ENCODE data around the gene CTNNA2.

CTNNA2 gene

GRCh38 chr2:80303006-80303908 lies 790.4 kb downstream of the CTNNA2 start:
- DNase-seq = no peak

DNA sequence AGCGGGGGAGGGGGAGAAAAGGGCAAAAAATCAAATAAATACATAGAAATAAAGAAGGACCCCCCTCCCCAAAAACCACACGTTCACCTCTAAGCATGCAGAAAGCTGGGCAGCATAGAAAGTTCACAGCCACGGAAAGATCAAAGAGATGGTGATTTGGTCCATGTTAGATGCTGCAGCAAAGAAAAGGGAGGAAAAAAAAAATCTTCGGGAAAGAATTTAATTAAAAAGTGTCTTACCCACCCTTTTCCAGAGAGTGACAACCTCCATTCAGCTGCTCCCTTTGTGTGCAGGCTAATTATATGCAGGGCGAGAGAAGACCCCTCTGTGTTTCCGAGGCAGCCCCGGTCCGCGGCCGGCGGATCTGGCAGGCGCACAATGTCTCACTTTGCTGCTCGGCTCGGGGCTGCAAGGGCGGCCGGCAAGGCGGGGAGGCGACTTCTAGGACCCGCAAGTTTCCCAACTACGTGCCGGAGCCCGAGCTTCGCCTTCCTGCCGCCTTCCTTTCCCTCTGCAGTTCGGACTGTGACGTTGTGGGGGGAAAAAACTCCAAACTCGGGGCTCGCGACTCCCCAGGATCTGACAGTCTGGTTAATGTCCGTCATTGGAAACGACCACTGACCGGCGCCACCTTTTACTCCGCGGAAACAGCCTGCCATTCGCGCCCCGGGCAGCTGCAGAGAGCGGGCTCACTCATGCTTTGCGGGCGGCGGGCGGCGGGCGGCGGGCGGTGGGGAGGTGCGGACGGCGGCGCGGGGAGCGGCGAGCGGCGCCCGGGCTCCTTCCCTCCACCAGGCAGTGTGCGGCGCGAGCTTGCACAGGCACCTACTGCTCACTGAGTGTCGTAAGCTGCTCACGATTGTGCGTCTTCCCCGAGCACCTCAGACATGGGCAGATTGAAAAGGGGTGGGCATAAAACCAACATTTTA lies 791.3 kb downstream of the CTNNA2 start, which contains the start of gene LRRTM1:
TSS of gene LRRTM1 (minus strand) at position 844 of the 929 bp plus-strand sequence. CDS start 933 bp downstream, outside the sequence.
- DNase-seq = no peak

DNA sequence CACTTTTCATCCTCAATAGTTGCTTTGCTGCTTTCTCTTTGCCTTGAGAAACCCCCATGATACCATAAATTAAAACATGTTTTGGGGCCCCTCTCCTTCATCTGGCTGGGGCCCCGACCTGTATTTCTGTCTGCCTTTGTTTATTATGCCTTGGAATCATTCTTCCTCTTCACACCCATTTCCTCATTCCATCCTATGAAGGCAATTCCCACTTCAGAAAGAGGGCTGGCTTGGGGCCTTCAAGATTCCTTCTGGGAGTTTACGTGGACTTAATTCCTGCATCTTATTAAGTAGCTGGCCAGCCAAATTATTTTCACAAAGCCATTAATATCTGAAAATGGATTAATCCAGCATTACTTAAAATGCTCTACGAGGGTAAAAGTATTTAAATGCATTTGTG lies 798.5 kb downstream of the CTNNA2 start:
- no peak for DNase-seq

- no peak for DNase-seq
Observed at GRCh38 chr2:80312282-80312839, 799.5 kb downstream of the CTNNA2 start.

DNA sequence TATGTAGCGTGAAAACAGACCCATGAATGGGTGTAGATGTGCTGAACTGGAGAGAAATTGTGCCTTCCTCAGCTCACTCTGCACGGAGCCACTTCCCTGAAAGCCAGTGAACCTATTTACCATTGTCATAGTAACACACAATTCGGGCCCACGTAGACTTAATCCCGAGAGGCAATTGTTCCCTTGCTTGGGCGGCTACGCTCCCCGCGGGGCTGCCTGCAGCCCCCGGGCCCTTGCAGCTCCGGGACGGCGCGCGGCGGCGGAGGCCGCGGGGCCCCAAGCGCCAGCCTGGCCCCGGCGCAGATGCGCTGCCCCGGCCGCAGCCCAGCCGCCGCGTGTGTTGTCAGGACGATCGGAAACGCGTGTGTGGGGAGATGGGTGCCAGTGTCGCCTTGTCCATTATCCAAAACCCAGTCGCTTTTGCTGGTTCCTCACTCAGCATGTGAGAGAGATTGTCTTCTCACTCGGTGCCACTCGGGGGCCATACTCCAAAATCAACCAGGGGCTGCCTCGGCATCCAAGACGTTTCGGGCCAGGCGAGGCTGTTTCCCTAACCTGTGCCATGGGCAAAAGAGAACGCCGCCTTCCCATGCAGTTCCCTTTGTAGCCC lies 809.6 kb downstream of the CTNNA2 start:
- DNase-seq = no peak

DNA sequence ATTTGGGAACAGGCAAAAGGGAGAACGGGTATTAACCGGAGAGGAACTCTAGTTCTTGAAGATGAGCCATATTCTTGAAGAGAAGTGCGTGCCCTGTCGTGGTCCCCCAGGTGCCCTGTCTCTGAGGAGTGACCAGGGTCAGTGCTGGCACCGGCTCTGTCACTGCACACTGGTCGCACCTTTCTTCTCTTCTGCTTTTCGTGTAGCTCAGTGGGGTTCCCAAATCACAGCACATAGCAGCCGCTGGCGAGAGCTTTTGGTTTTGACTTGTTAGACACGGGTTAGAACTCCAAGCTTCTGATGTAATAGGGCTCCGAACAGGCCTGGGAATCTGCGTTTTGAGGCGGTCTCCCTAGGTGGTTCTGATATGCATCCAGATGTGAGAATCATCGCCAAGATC lies 810.1 kb downstream of the CTNNA2 start:
- no peak for DNase-seq

DNA sequence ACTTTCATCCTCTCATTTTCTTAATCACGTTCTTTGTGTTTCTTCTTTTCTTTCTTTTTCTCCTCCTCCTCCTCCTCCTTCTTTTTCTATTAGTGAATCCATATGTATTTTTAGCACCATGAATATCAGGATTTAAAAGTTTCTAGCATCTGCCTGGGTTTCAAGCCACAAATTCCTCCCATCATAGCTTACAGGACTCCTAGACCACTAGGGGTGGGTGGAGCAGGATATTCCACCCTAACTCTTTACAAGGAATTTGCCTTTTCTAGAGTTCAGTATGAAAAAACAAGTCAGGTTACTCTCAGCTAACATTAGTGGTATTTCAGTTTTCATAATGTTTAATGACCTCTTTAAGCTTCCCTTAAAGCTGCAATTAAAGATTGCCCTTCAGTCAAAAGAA lies 810.8 kb downstream of the CTNNA2 start:
- no peak for DNase-seq

DNA sequence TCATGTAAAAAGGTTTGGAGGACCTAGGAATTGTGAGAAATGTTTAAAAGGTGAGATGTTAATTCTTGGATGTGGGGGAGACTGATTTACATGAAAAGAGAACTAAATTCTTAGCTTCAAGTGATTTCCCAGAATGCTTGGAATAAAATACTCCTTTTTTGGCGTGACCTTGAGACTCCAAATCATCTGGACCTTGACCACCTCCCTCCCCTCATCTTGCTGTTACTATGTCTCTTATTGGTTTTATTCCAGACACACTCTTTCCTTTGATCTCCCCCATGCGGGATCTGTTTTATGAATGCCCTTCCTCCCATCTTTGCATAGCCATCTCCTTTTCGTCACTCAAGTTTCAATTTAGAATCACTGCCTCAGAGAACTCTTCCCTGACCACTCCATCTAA lies 811.7 kb downstream of the CTNNA2 start:
- DNase-seq = no peak

- no peak for DNase-seq
Observed at GRCh38 chr2:80326214-80326613, 813.4 kb downstream of the CTNNA2 start.

DNA sequence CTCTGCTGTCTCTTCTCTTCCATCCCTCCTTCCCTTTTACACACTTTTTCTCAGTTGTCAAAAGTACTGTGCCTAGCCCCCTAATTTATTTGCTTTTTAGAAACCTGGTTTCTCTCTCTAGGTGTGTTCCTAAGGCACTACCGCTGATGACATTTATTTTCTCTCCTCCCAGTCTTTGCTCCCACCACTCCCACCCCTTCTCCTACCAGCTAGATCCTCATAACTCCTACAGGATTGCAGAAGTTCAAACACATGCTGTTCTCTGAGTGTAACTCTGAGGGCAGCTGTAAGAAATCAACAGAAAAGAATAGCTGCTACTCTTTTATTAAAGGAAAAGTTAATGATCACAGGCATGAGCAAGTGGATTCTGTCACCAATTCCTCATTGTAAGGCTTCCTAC lies 814.0 kb downstream of the CTNNA2 start:
- DNase-seq = no peak

- DNase-seq = no peak
Observed at GRCh38 chr2:80328159-80328571, 815.3 kb downstream of the CTNNA2 start.

GRCh38 chr2:80329491-80329890 lies 816.6 kb downstream of the CTNNA2 start:
- DNase-seq = no peak

- DNase-seq = no peak
Observed at GRCh38 chr2:80330527-80331450, 817.9 kb downstream of the CTNNA2 start.

DNA sequence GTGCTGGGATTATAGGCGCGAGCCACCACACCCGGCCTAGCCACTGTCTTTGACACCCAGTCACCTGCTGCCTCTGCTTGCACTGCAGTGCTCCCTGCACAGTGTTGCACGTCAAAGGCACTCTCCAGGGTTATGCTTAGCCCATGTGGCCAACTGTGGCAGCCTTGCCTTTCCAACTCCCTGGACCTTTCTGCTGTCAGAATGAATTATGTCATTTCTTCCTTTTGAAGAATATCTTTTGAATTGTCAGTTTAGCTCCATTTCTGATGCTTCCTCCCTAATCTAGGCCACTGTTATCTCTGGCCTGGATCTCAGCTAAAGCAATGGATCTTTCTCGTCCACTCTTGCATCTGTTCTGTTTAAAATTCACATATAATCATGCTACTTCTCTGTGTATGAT lies 821.0 kb downstream of the CTNNA2 start:
- no peak for DNase-seq

DNA sequence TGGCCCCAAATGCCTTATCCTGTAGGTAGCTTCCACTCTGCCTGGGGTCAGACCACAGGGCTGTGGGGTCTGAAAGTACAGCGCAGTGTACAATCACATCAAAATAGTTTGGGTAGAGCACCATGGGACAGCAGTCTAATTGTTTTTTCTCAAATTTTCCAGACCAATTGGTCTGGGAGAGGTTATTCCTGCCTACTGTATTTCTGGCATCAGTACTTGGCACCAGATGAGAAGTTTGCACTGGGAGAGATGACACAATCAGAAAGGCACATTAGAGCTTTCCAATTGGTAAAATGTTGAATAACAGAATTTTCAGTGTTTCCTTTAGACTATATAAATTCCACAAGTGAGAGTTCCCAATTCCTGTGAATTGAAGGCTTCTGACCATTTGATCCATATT lies 822.6 kb downstream of the CTNNA2 start:
- no peak for DNase-seq

DNA sequence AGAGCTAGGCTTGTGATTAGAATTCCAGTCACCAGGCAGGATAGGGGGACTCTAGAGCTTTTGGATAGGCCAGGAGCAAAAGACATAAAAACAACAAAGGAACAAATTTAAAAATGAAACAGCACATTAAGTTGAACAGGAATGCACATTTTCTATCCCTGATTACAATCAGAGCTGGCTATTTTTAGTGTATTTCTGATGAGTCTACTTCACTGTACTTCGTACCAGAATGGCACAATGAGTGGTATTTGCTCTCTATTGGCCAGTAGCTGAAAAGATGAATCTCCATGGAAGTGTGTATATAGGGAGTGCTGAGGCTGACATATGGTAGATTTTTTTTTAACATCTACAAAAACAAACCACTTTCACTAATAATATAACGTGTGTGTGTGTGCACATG lies 825.9 kb downstream of the CTNNA2 start:
- no peak for DNase-seq

DNA sequence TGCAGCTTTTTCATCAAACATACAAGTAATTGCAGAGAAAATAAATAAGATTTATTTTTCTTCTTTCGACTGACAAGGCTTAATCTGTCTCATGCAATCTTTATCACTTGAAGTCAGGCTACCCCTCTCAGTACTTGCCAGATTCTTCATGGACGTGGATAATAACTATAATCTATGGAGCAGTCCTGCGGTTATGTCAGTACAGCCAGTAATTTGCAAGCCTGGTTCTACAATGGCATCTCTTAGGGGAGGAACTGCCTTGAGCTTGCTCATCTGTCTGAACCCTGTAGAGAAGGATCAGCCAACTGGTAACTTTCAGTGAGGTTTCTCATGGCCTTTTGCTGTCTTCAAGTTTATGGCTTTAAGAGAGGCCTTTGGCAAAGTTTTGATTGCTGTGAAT lies 827.2 kb downstream of the CTNNA2 start:
- DNase-seq = no peak

GRCh38 chr2:80348078-80348477 lies 835.2 kb downstream of the CTNNA2 start:
- no peak for DNase-seq

GRCh38 chr2:80348953-80349352 lies 836.1 kb downstream of the CTNNA2 start:
- DNase-seq = no peak

- DNase-seq = no peak
Observed at GRCh38 chr2:80351231-80351630, 838.4 kb downstream of the CTNNA2 start.

- no peak for DNase-seq
Observed at GRCh38 chr2:80354858-80355257, 842.0 kb downstream of the CTNNA2 start.

DNA sequence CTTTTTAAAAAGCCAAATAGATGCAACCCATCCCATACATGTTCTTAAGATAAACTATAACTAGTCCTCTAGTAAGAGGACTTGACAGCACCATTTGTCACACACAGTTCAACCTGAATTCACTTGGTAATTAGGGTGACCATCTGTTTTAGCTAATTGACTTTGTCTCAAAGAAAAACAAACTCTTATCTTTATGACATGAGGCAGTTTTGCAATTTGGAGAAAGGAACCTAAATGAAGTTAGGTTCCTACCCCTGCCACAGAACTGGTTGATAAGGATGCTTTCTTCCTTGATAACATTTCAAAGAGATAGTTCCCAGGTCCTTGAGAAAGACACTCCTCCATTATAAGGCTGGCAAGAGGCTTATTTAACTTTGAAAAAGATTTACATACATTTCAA lies 849.1 kb downstream of the CTNNA2 start:
- no peak for DNase-seq

Data from activated CD8-positive, alpha-beta memory T cell treated with anti-CD3 and anti-CD28 coated beads, Interleukin-2, amount 50 U/mL, for 4 hours (primary cell).